ENCODE data around the gene RNF220. TPM values are rescaled to one million over a fixed set of nuclear protein-coding genes. Genes with fewer than 3 reads are reported as not detected.

Gene RNF220
- total RNA-seq, 2 experiments from 2014 or later, result 106 to 108 TPM

GRCh38 chr1:44566281-44567046 lies 161.4 kb downstream of the RNF220 start:
- ChIA-PET CTCF (no interaction called here), POLR2A (no interaction called here)

GRCh38 chr1:44568128-44568900 lies 163.3 kb downstream of the RNF220 start:
- ChIA-PET POLR2A (no interaction called here), CTCF (interaction anchor here (1.1 kb wide), 1 partner anchor 85 kb away, joined by 3 read pairs; no protein-coding TSS in a partner anchor)

DNA sequence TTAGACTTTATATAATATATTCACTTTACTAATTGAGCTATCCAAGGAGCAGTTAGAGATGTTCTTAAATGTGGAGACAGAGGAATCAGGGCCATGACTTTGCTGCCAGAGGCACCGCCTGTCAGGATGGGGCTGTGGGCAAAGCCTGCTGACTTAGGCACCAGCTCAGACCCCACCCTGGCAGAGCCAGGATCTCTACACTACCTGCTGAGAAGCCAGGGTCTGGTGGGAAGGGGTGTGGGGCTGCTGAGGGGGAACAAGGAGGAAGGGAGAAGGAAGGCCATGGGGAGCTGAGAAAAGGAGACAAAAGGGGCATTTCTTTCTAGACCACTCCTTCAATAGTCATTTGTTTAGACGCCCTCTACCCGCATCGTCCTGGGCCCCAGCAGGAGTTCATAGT lies 164.4 kb downstream of the RNF220 start:
- ChIA-PET POLR2A (no interaction called here), CTCF (interaction anchor here (0.5 kb wide), 1 partner anchor 18 kb away, joined by 4 read pairs; no protein-coding TSS in a partner anchor)

GRCh38 chr1:44571712-44572571 lies 166.9 kb downstream of the RNF220 start:
- ChIA-PET POLR2A (interaction anchor here (0.6 to 1.0 kb wide), 2 partner anchors 60 to 118 kb away, joined by 3 read pairs; no protein-coding TSS in a partner anchor), CTCF (interaction anchor here (0.6 to 2.0 kb wide), 7 partner anchors 15 to 188 kb away, joined by 3 to 15 read pairs (median 4); no protein-coding TSS in a partner anchor)

GRCh38 chr1:44572572-44572879 lies 167.5 kb downstream of the RNF220 start:
- ChIA-PET CTCF (interaction anchor here (0.6 to 2.0 kb wide), 6 partner anchors 16 to 189 kb away, joined by 3 to 15 read pairs (median 4); no protein-coding TSS in a partner anchor), POLR2A (interaction anchor here (0.6 to 1.0 kb wide), 2 partner anchors 59 to 118 kb away, joined by 3 read pairs; no protein-coding TSS in a partner anchor)

DNA sequence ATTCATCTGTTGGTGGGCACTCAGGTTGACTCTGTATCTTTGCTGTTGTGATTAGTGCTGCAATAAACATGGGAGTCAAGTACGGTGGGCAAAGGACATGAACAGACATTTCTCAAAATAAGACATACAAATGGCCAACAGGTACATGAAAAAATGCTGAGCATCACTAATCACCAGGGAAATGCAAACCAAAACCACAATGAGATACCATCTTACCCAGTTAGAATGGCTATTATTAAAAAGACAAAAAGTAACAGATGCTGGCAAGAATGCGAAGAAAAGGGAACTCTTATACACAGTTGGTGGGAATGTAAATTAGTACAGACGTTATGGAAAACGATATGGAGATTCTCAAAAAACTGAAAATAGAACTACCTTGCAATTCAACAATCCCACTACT lies 170.3 kb downstream of the RNF220 start:
- CTCF ChIA-PET, result no interaction called here
- POLR2A ChIA-PET, result no interaction called here

- POLR2A ChIA-PET, result no interaction called here
- CTCF ChIA-PET, result no interaction called here
Observed at GRCh38 chr1:44576456-44577150, 171.5 kb downstream of the RNF220 start.

DNA sequence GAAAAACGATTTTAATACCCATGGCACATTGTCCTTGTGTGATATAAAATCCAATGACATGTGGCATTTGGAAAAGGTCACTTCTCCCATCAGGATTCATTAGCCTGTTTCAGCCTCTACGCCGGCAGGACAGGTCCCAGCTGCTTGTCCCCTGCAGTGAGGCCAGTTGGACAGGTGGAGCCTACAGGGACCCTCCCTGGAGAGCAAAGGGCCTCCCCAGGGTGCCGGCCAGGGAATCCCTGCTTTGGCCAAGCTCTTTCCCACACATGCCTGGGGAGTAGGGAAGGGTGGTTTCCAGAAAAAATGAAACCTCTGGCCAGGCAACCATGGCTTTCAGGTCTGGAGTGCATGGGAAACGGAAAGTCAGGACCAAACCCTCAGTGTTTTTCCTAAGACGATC lies 176.2 kb downstream of the RNF220 start:
- POLR2A ChIA-PET, result no interaction called here
- CTCF ChIA-PET, result no interaction called here

- POLR2A ChIA-PET, result no interaction called here
- CTCF ChIA-PET, result no interaction called here
Observed at GRCh38 chr1:44584167-44584566, 179.1 kb downstream of the RNF220 start.

DNA sequence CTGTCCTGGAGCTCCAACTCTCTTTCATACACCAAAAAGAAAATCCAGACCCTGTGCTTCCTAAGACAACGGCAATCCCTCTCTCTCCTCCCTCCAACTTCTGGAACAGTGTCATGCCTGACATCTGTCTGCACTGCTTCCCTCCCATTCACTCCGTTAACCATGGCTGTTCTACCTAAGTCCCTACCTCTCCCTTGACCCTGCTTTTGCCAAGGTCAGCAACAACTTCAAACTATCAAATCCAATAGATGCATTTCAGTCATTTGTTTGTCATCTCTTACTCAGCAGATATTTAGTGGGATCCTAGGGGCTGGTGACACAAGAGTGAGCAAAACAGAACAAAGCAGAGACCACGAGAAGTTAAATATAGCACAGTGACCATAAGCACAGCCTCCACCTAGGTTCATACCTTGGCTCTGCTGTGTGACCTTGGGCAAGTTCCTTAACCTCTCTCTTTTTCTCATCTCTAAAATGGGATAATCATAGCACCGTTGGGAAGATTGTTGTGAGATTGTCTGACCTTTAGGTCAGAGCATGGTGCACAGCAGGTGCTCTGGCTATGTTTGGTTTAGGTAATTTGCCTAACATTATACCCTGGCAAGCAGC lies 180.4 kb downstream of the RNF220 start:
- ChIA-PET CTCF (no interaction called here), POLR2A (no interaction called here)

DNA sequence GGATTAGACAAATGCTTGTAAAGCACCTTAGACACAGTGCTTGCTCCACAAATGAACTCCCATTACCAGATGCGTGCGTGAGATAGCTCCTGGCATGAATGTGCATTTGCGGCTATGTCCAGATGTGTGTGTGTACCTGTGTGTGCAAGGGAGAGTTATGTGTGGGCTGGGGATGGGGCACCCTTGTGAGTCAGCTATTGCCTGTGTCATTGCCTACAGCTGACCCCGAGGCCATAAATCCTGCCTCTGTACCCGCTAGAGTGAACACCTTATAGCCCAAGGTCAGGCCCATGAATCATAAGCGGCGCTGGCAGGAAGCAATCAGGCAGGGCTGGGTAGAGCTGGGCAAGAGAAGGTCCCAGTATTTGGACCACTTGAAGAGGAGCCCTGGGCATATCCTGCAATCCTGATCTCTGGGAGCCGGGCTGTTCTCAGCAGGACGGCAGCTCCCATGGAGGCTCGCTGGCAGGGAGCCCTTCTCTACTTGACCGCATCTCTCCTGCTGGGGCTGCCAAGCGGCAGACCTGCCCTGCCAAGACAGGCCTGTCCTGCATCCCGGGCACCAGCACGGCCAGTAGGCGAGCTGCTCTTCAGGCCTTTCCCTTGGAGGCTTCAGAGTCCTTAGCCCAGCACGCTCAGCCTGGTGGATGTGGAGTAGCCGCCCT lies 182.9 kb downstream of the RNF220 start:
- POLR2A ChIA-PET, result no interaction called here
- CTCF ChIA-PET, result interaction anchor here (0.6 kb wide), 1 partner anchor 157 kb away, joined by 5 read pairs; no protein-coding TSS in a partner anchor

DNA sequence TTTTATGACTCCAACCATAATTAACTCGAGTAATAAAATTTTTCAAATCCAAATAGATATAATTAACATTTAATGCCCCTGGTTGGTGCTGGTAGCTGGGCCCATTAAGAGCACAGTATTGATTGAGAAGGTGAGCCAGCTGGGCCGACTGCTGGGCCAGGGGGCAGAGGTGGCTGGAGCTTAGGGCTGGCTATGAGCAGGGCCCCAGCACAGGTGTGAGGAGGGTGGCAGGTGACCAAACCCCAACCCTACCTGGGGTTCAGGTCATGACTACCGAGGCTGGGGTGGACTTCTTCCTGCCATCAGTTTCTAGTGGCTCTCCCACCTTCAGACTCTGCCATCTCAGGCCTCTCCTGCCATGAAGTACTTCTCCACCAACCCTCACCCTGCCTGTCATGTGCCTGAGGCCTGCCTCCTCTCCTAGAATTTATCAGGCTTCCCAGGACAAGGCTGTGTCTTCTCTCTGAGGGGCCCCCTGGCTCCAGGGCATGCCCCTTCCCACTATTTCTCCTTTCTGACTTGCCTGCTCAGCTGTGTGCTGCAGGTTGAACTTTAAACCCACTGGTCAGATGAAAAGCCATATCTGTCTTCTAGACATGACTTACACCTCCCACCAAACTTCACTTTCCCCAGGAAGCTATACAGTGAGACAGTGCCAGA lies 183.6 kb downstream of the RNF220 start:
- ChIA-PET POLR2A (interaction anchor here (0.6 kb wide), 1 partner anchor 76 kb away, joined by 5 read pairs; no protein-coding TSS in a partner anchor), CTCF (no interaction called here)

- ChIA-PET CTCF (interaction anchor here (1.2 kb wide), 1 partner anchor 9 kb away, joined by 3 read pairs; no protein-coding TSS in a partner anchor), POLR2A (no interaction called here)
Observed at GRCh38 chr1:44590475-44590874, 185.4 kb downstream of the RNF220 start.

- ChIA-PET POLR2A (no interaction called here), CTCF (interaction anchor here (1.0 to 1.2 kb wide), 2 partner anchors 8 to 235 kb away, joined by 3 read pairs; no protein-coding TSS in a partner anchor)
Observed at GRCh38 chr1:44591381-44591780, 186.3 kb downstream of the RNF220 start.

- CTCF ChIA-PET, result interaction anchor here (2.9 kb wide), 1 partner anchor 20 kb away, joined by 14 read pairs; no protein-coding TSS in a partner anchor
Observed at GRCh38 chr1:44592208-44593145, 187.4 kb downstream of the RNF220 start.

GRCh38 chr1:44594353-44594752 lies 189.3 kb downstream of the RNF220 start:
- POLR2A ChIA-PET, result no interaction called here
- CTCF ChIA-PET, result interaction anchor here (0.8 to 2.9 kb wide), 10 partner anchors 10 to 377 kb away, joined by 3 to 14 read pairs (median 4); no protein-coding TSS in a partner anchor

More at GRCh38 chr1:44592208-44593145, 187.4 kb downstream of the RNF220 start:
- POLR2A ChIA-PET, result no interaction called here
